Neural cell (in vitro differentiated cells): ENCODE results near the gene OSBP2. TPM values are rescaled to one million over a fixed set of nuclear protein-coding genes. Genes with fewer than 3 reads are reported as not detected.
"Not testable (repeated sequence)": the region's sequence is repeated elsewhere in the genome, so short reads cannot be mapped to it uniquely, and the experiment has no call there.

Source experiments
- H2AFZ ChIP-seq: fragments of 200-600, 300-800 bp; sonication (generic), shearing (Covaris generic); 2 replicates; pipeline ENCODE4 v1.6.0; 2014; ENCODE audit warnings: low read depth, mild to moderate bottlenecking, antibody characterized with exemption, low read length, moderate library complexity
- H3F3A ChIP-seq: fragments of 200-600 bp; shearing (Covaris generic); 2 replicates; pipeline ENCODE4 v1.6.1; 2016; ENCODE audit warnings: mild to moderate bottlenecking, moderate library complexity, mixed read lengths, antibody characterized with exemption, low read length; ENCODE audit not compliant: insufficient read depth, poor library complexity, severe bottlenecking
- H3K27ac ChIP-seq: fragments of 200-600, 300-800 bp; sonication (generic), shearing (Covaris generic); 2 replicates; pipeline ENCODE4 v1.5.1; 2014; ENCODE audit warnings: mild to moderate bottlenecking, low read length, moderate library complexity
- H3K27me3 ChIP-seq: fragments of 300-800, 200-600 bp; sonication (generic), shearing (Covaris generic); 2 replicates; pipeline ENCODE4 v1.6.0; 2014; ENCODE audit warnings: mild to moderate bottlenecking, low read depth, low read length, moderate library complexity; ENCODE audit not compliant: insufficient read depth
- H3K36me3 ChIP-seq: fragments of 300-800, 200-600 bp; sonication (generic), shearing (Covaris generic); 2 replicates; pipeline ENCODE4 v1.5.1; 2014; ENCODE audit warnings: mild to moderate bottlenecking, antibody characterized with exemption, low read length, moderate library complexity; ENCODE audit not compliant: insufficient read depth
- H3K4me2 ChIP-seq: fragments of 300-800, 200-600 bp; sonication (generic), shearing (Covaris generic); 2 replicates; pipeline ENCODE4 v1.6.0; 2014; ENCODE audit warnings: mild to moderate bottlenecking, low read length
- H3K4me3 ChIP-seq: fragments of 300-800, 200-600 bp; sonication (generic), shearing (Covaris generic); 2 replicates; pipeline ENCODE4 v1.5.1; 2014; ENCODE audit warnings: mild to moderate bottlenecking, low read length, moderate library complexity
- H3K79me2 ChIP-seq: fragments of 200-600 bp; shearing (Covaris generic); replicated peaks from 2 replicates; pipeline ENCODE4 v1.6.0; 2014; ENCODE audit warnings: mild to moderate bottlenecking, low read length, moderate library complexity; ENCODE audit not compliant: insufficient read depth
- H3K9ac ChIP-seq: fragments of 300-800, 200-600 bp; sonication (generic), shearing (Covaris generic); 2 replicates; pipeline ENCODE4 v1.6.1; 2016; ENCODE audit warnings: mild to moderate bottlenecking, low read length, mixed read lengths
- H3K9me2 ChIP-seq: fragments of 200-600 bp; shearing (Covaris generic); 2 replicates; pipeline ENCODE4 v1.6.1; 2016; ENCODE audit warnings: mild to moderate bottlenecking, low read length, mixed read lengths; ENCODE audit not compliant: insufficient read depth
- H3K9me3 ChIP-seq: fragments of 200-600, 300-800 bp; sonication (generic), shearing (Covaris generic); 2 replicates; pipeline ENCODE4 v1.6.1; 2016; ENCODE audit warnings: mild to moderate bottlenecking, mixed run types, low read length, moderate library complexity, mixed read lengths
- H4K20me1 ChIP-seq: fragments of 200-600 bp; shearing (Covaris generic); 2 replicates; pipeline ENCODE4 v1.6.1; 2016; ENCODE audit warnings: mild to moderate bottlenecking, mixed run types; ENCODE audit not compliant: insufficient read depth
- CTCF ChIP-seq: fragments of 450-650 bp; IDR thresholded peaks from 2 replicates; pipeline ENCODE4 v1.5.1; 2014; ENCODE audit warnings: antibody characterized with exemption, mild to moderate bottlenecking, moderate library complexity; ENCODE audit not compliant: poor library complexity, severe bottlenecking
- EP300 ChIP-seq: fragments of 450-650 bp; conservative IDR thresholded peaks from 2 replicates; pipeline ENCODE4 v1.6.1; 2014; ENCODE audit warnings: antibody characterized with exemption, mild to moderate bottlenecking, moderate library complexity; ENCODE audit not compliant: poor library complexity, severe bottlenecking
- EZH2 ChIP-seq: fragments of 200-600, 300-800 bp; shearing (Covaris generic), sonication (generic); IDR thresholded peaks from 2 replicates; pipeline ENCODE4 v1.6.1; 2014; ENCODE audit warnings: antibody characterized with exemption, low read length, borderline replicate concordance, mild to moderate bottlenecking; ENCODE audit not compliant: insufficient read depth, poor library complexity, severe bottlenecking
- MXI1 ChIP-seq: fragments of 450-650 bp; conservative IDR thresholded peaks from 2 replicates; pipeline ENCODE4 v1.6.1; 2014; ENCODE audit warnings: antibody characterized with exemption, mild to moderate bottlenecking; ENCODE audit not compliant: poor library complexity, severe bottlenecking
- POLR2AphosphoS5 ChIP-seq: IDR thresholded peaks from 2 replicates; pipeline ENCODE4 v1.6.1; 2012
- RAD21 ChIP-seq: fragments of 450-650 bp; conservative IDR thresholded peaks from 2 replicates; pipeline ENCODE4 v1.6.1; 2014; ENCODE audit warnings: antibody characterized with exemption, mild to moderate bottlenecking, moderate library complexity
- REST ChIP-seq: IDR thresholded peaks from 2 replicates; pipeline ENCODE4 v1.6.1; 2012; ENCODE audit warnings: borderline replicate concordance
- SMC3 ChIP-seq: fragments of 450-650 bp; conservative IDR thresholded peaks from 2 replicates; pipeline ENCODE4 v1.6.1; 2014; ENCODE audit warnings: antibody characterized with exemption, mild to moderate bottlenecking, moderate library complexity; ENCODE audit not compliant: poor library complexity
- TAF1 ChIP-seq: IDR thresholded peaks from 2 replicates; pipeline ENCODE4 v1.6.1; 2012; ENCODE audit warnings: low read depth
- polyA plus RNA-seq: library from polyadenylated mRNA; depleted of rRNA; stranded (reverse); fragments of >200 nt; gene quantifications from 2 replicates; pipeline ENCODE4 v1.2.3, GENCODE V29; 2014

Gene OSBP2
- polyA plus RNA-seq, 1 donor from 2014 or later = 8.7 TPM

GRCh38 chr22:30740511-30740910 lies 45.8 kb downstream of the OSBP2 start:
- not testable (repeated sequence) for H3K27me3 ChIP-seq, H3K79me2 ChIP-seq, H2AFZ ChIP-seq, H3K36me3 ChIP-seq, H3K9me3 ChIP-seq, H3K4me3 ChIP-seq, H4K20me1 ChIP-seq, H3K27ac ChIP-seq, H3K9ac ChIP-seq, H3K9me2 ChIP-seq, H3F3A ChIP-seq, H3K4me2 ChIP-seq

GRCh38 chr22:30742291-30743256 lies 47.9 kb downstream of the OSBP2 start:
- Histone ChIP-seq H3K4me2 (no peak overlapping the region), H3K27me3 (no peaks in the 10 kb centered on the region), H4K20me1 (no peaks in the 10 kb centered on the region), H3K79me2 (no peaks in the 10 kb centered on the region), H2AFZ (no peak overlapping the region), H3K9me3 (no peaks in the 10 kb centered on the region), H3K4me3 (no peak overlapping the region), H3F3A (no peaks in the 10 kb centered on the region), H3K9me2 (no peaks in the 10 kb centered on the region), H3K27ac (no peak overlapping the region), H3K9ac (no peak overlapping the region), H3K36me3 (no peaks in the 10 kb centered on the region)
- no peak for TF ChIP-seq EZH2
- TF ChIP-seq TAF1 = no peak
- TF ChIP-seq SMC3 = no peak
- TF ChIP-seq EP300 = no peak
- no peak for TF ChIP-seq REST
- TF ChIP-seq RAD21 = no peak
- no peak for TF ChIP-seq POLR2AphosphoS5
- TF ChIP-seq CTCF = no peak
- TF ChIP-seq MXI1 = no peak
